ENCODE data around the gene HP. TPM values are rescaled to one million over a fixed set of nuclear protein-coding genes. Genes with fewer than 3 reads are reported as not detected.
"Not testable (repeated sequence)": the region's sequence is repeated elsewhere in the genome, so short reads cannot be mapped to it uniquely, and the experiment has no call there.

Gene HP
- polyA plus RNA-seq, 4 donors, result 0.32 to 15.2 (median 3.0) TPM

GRCh38 chr16:72049110-72049509 is 5.2 kb upstream of the HP start:
- no peaks in the 10 kb centered on the region for H3K27me3 ChIP-seq (ENCODE audit: control insufficient read depth in 3 of 3, insufficient read depth in 3 of 3, low read length in 3 of 3)
- no peak overlapping the region for H3K27ac ChIP-seq (ENCODE audit: low read depth in 1 of 3, low read length in 2 of 3)
- H3K4me1 ChIP-seq (ENCODE audit: control insufficient read depth in 3 of 3, insufficient read depth in 2 of 3, low read depth in 1 of 3, low read length in 2 of 3), result no peaks in the 10 kb centered on the region
- no peaks in the 10 kb centered on the region for H3K36me3 ChIP-seq (ENCODE audit: control insufficient read depth in 3 of 3, insufficient read depth in 2 of 3, low read depth in 1 of 3, low read length in 3 of 3)
- no peak overlapping the region for H3K4me3 ChIP-seq (ENCODE audit: low read depth in 1 of 3, low read length in 3 of 3)
- FAIRE-seq (no peak), DNase-seq (no peak)
- H3K9me3 ChIP-seq (ENCODE audit: control insufficient read depth in 2 of 2, insufficient read depth in 1 of 2, low read depth in 1 of 2, low read length in 1 of 2), result peaks cover 0 to 10% of the 10 kb centered on the region in 2 donors

- no peak overlapping the region for H3K4me3 ChIP-seq (ENCODE audit: low read depth in 1 of 3, low read length in 3 of 3)
- H3K27ac ChIP-seq (ENCODE audit: low read depth in 1 of 3, low read length in 2 of 3), result no peak overlapping the region
- H3K9me3 ChIP-seq (ENCODE audit: control insufficient read depth in 2 of 2, insufficient read depth in 1 of 2, low read depth in 1 of 2, low read length in 1 of 2), result peaks cover 0 to 10% of the 10 kb centered on the region in 2 donors
- H3K4me1 ChIP-seq (ENCODE audit: control insufficient read depth in 3 of 3, insufficient read depth in 2 of 3, low read depth in 1 of 3, low read length in 2 of 3), result no peaks in the 10 kb centered on the region
- DNase-seq (no peak), FAIRE-seq (no peak)
- no peaks in the 10 kb centered on the region for H3K36me3 ChIP-seq (ENCODE audit: control insufficient read depth in 3 of 3, insufficient read depth in 2 of 3, low read depth in 1 of 3, low read length in 3 of 3)
- H3K27me3 ChIP-seq (ENCODE audit: control insufficient read depth in 3 of 3, insufficient read depth in 3 of 3, low read length in 3 of 3), result no peaks in the 10 kb centered on the region
- WGBS, 3 donors, result 86 to 93% (median 92%) methylated on average over 4 of the region's 4 CpGs
Measured at GRCh38 chr16:72050769-72051464, 3.4 kb upstream of the HP start.

GRCh38 chr16:72051818-72052217 is 2.5 kb upstream of the HP start:
- Histone ChIP-seq H3K36me3 (ENCODE audit: control insufficient read depth in 3 of 3, insufficient read depth in 2 of 3, low read depth in 1 of 3, low read length in 3 of 3) (no peaks in the 10 kb centered on the region), H3K27ac (ENCODE audit: low read depth in 1 of 3, low read length in 2 of 3) (no peak overlapping the region), H3K27me3 (ENCODE audit: control insufficient read depth in 3 of 3, insufficient read depth in 3 of 3, low read length in 3 of 3) (no peaks in the 10 kb centered on the region), H3K4me3 (ENCODE audit: low read depth in 1 of 3, low read length in 3 of 3) (no peak overlapping the region), H3K9me3 (ENCODE audit: control insufficient read depth in 2 of 2, insufficient read depth in 1 of 2, low read depth in 1 of 2, low read length in 1 of 2) (peaks cover 0 to 10% of the 10 kb centered on the region in 2 donors), H3K4me1 (ENCODE audit: control insufficient read depth in 3 of 3, insufficient read depth in 2 of 3, low read depth in 1 of 3, low read length in 2 of 3) (no peaks in the 10 kb centered on the region)
- FAIRE-seq, result no peak
- WGBS, 3 donors, result 78 to 90% (median 81%) methylated on average over 2 of the region's 2 CpGs
- no peak for DNase-seq

- FAIRE-seq, result no peak
- H3K4me3 ChIP-seq (ENCODE audit: low read depth in 1 of 3, low read length in 3 of 3), result no peak overlapping the region
- WGBS, 3 donors, result 65 to 88% (median 66%) methylated on average over 4 of the region's 4 CpGs
Measured at GRCh38 chr16:72055911-72056310, 1.6 kb downstream of the HP start.

GRCh38 chr16:72057313-72057712 is 3.0 kb downstream of the HP start:
- not testable (repeated sequence) for FAIRE-seq; H3K4me3 ChIP-seq (ENCODE audit: low read depth in 1 of 3, low read length in 3 of 3); H3K4me1 ChIP-seq (ENCODE audit: control insufficient read depth in 3 of 3, insufficient read depth in 2 of 3, low read depth in 1 of 3, low read length in 2 of 3); H3K9me3 ChIP-seq (ENCODE audit: control insufficient read depth in 2 of 2, insufficient read depth in 1 of 2, low read depth in 1 of 2, low read length in 1 of 2); H3K36me3 ChIP-seq (ENCODE audit: control insufficient read depth in 3 of 3, insufficient read depth in 2 of 3, low read depth in 1 of 3, low read length in 3 of 3); DNase-seq; H3K27ac ChIP-seq (ENCODE audit: low read depth in 1 of 3, low read length in 2 of 3); H3K27me3 ChIP-seq (ENCODE audit: control insufficient read depth in 3 of 3, insufficient read depth in 3 of 3, low read length in 3 of 3)
- WGBS, 3 donors, result 27 to 46% methylated on average over 1 of the region's 6 CpGs; no CpG with 5 or more reads in 1 of the 3 donors

More at GRCh38 chr16:72055911-72056310, 1.6 kb downstream of the HP start:
- no peaks in the 10 kb centered on the region for H3K9me3 ChIP-seq (ENCODE audit: control insufficient read depth in 2 of 2, insufficient read depth in 1 of 2, low read depth in 1 of 2, low read length in 1 of 2)
- no peaks in the 10 kb centered on the region for H3K27me3 ChIP-seq (ENCODE audit: control insufficient read depth in 3 of 3, insufficient read depth in 3 of 3, low read length in 3 of 3)
- no peak overlapping the region for H3K27ac ChIP-seq (ENCODE audit: low read depth in 1 of 3, low read length in 2 of 3)
- no peaks in the 10 kb centered on the region for H3K4me1 ChIP-seq (ENCODE audit: control insufficient read depth in 3 of 3, insufficient read depth in 2 of 3, low read depth in 1 of 3, low read length in 2 of 3)
- no peak for DNase-seq
- H3K36me3 ChIP-seq (ENCODE audit: control insufficient read depth in 3 of 3, insufficient read depth in 2 of 3, low read depth in 1 of 3, low read length in 3 of 3), result no peaks in the 10 kb centered on the region

GRCh38 chr16:72059060-72059459 is 4.8 kb downstream of the HP start:
- not testable (repeated sequence) for DNase-seq; H3K9me3 ChIP-seq (ENCODE audit: control insufficient read depth in 2 of 2, insufficient read depth in 1 of 2, low read depth in 1 of 2, low read length in 1 of 2); H3K27ac ChIP-seq (ENCODE audit: low read depth in 1 of 3, low read length in 2 of 3); H3K36me3 ChIP-seq (ENCODE audit: control insufficient read depth in 3 of 3, insufficient read depth in 2 of 3, low read depth in 1 of 3, low read length in 3 of 3); FAIRE-seq; H3K4me3 ChIP-seq (ENCODE audit: low read depth in 1 of 3, low read length in 3 of 3); H3K27me3 ChIP-seq (ENCODE audit: control insufficient read depth in 3 of 3, insufficient read depth in 3 of 3, low read length in 3 of 3); H3K4me1 ChIP-seq (ENCODE audit: control insufficient read depth in 3 of 3, insufficient read depth in 2 of 3, low read depth in 1 of 3, low read length in 2 of 3)
- WGBS, 3 donors, result 53 to 81% (median 54%) methylated on average over 6 of the region's 7 CpGs

GRCh38 chr16:72060405-72060804 is 6.1 kb downstream of the HP start:
- Histone ChIP-seq H3K27ac (ENCODE audit: low read depth in 1 of 3, low read length in 2 of 3) (no peak overlapping the region), H3K4me3 (ENCODE audit: low read depth in 1 of 3, low read length in 3 of 3) (no peak overlapping the region), H3K36me3 (ENCODE audit: control insufficient read depth in 3 of 3, insufficient read depth in 2 of 3, low read depth in 1 of 3, low read length in 3 of 3) (no peaks in the 10 kb centered on the region), H3K9me3 (ENCODE audit: control insufficient read depth in 2 of 2, insufficient read depth in 1 of 2, low read depth in 1 of 2, low read length in 1 of 2) (no peaks in the 10 kb centered on the region), H3K4me1 (ENCODE audit: control insufficient read depth in 3 of 3, insufficient read depth in 2 of 3, low read depth in 1 of 3, low read length in 2 of 3) (no peaks in the 10 kb centered on the region), H3K27me3 (ENCODE audit: control insufficient read depth in 3 of 3, insufficient read depth in 3 of 3, low read length in 3 of 3) (no peaks in the 10 kb centered on the region)
- WGBS, 3 donors, result 87 to 94% (median 92%) methylated on average over 9 of the region's 9 CpGs
- no peak for FAIRE-seq
- no peak for DNase-seq

- 89 to 95% (median 92%) methylated on average over 1 of the region's 1 CpG for WGBS, 3 donors
- Histone ChIP-seq H3K4me1 (ENCODE audit: control insufficient read depth in 3 of 3, insufficient read depth in 2 of 3, low read depth in 1 of 3, low read length in 2 of 3) (no peaks in the 10 kb centered on the region), H3K4me3 (ENCODE audit: low read depth in 1 of 3, low read length in 3 of 3) (no peak overlapping the region), H3K27me3 (ENCODE audit: control insufficient read depth in 3 of 3, insufficient read depth in 3 of 3, low read length in 3 of 3) (no peaks in the 10 kb centered on the region), H3K36me3 (ENCODE audit: control insufficient read depth in 3 of 3, insufficient read depth in 2 of 3, low read depth in 1 of 3, low read length in 3 of 3) (no peaks in the 10 kb centered on the region), H3K27ac (ENCODE audit: low read depth in 1 of 3, low read length in 2 of 3) (no peak overlapping the region), H3K9me3 (ENCODE audit: control insufficient read depth in 2 of 2, insufficient read depth in 1 of 2, low read depth in 1 of 2, low read length in 1 of 2) (no peaks in the 10 kb centered on the region)
- DNase-seq (no peak), FAIRE-seq (no peak)
Measured at GRCh38 chr16:72061564-72061963, 7.3 kb downstream of the HP start.

- FAIRE-seq, result no peak
- H3K4me1 ChIP-seq (ENCODE audit: control insufficient read depth in 3 of 3, insufficient read depth in 2 of 3, low read depth in 1 of 3, low read length in 2 of 3), result no peaks in the 10 kb centered on the region
- no peak overlapping the region for H3K27ac ChIP-seq (ENCODE audit: low read depth in 1 of 3, low read length in 2 of 3)
- H3K4me3 ChIP-seq (ENCODE audit: low read depth in 1 of 3, low read length in 3 of 3), result no peak overlapping the region
- no peaks in the 10 kb centered on the region for H3K36me3 ChIP-seq (ENCODE audit: control insufficient read depth in 3 of 3, insufficient read depth in 2 of 3, low read depth in 1 of 3, low read length in 3 of 3)
- DNase-seq, result no peak
- H3K27me3 ChIP-seq (ENCODE audit: control insufficient read depth in 3 of 3, insufficient read depth in 3 of 3, low read length in 3 of 3), result no peaks in the 10 kb centered on the region
- 92 to 95% (median 93%) methylated on average over 10 of the region's 10 CpGs for WGBS, 3 donors
- no peaks in the 10 kb centered on the region for H3K9me3 ChIP-seq (ENCODE audit: control insufficient read depth in 2 of 2, insufficient read depth in 1 of 2, low read depth in 1 of 2, low read length in 1 of 2)
Measured at GRCh38 chr16:72064361-72064894, 10.1 kb downstream of the HP start.
